ENCODE results near the gene STAT5A.

STAT5A gene

DNA sequence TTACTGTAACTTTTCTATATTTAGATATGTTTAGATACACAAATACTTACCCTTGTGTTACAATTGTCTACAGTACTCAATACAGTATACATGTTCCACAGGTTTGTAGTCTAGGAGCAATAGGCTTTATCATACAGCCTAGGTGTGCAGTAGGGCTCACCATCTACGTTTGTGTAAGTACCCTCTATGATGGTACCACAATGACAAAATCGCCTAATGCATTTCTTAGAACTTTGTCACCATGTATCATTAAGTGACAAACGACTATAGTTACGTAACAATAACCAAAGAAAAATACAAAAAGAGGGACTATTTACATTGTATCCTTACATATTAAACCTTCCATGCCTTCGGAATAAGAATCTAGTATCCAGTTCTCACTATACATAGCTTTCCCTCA is 20.1 kb upstream of the STAT5A start:
- DNase-seq (ENCODE audit: low spot score), result peak; percentile 28

- no peak for DNase-seq (ENCODE audit: low spot score)
These were observed 18.1 kb upstream of the STAT5A start for GRCh38 chr17:42270170-42270535.

DNA sequence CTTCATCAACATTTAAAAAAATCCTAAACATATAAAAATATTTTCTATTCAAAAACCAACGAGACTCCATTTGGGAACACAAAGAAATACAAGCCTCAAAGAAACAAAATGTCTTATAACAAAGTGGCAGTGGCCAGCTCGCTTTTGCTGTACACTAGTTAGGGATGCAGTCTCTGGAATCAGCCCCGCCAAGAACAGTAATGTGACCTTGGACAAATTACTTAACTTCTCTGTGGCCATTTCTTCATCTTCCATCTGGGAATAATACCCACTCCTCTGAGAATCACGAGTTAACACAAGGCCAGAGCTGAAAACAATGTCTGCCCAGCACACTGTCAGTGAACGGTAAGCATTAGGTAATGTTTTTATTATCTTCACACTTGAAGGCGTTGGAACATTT is 17.7 kb upstream of the STAT5A start:
- no peak for DNase-seq (ENCODE audit: low spot score)

- DNase-seq (ENCODE audit: low spot score), result no peak
These were observed 17.1 kb upstream of the STAT5A start for GRCh38 chr17:42271006-42271778.

GRCh38 chr17:42271779-42272035 is 16.6 kb upstream of the STAT5A start:
- no peak for DNase-seq (ENCODE audit: low spot score)

DNA sequence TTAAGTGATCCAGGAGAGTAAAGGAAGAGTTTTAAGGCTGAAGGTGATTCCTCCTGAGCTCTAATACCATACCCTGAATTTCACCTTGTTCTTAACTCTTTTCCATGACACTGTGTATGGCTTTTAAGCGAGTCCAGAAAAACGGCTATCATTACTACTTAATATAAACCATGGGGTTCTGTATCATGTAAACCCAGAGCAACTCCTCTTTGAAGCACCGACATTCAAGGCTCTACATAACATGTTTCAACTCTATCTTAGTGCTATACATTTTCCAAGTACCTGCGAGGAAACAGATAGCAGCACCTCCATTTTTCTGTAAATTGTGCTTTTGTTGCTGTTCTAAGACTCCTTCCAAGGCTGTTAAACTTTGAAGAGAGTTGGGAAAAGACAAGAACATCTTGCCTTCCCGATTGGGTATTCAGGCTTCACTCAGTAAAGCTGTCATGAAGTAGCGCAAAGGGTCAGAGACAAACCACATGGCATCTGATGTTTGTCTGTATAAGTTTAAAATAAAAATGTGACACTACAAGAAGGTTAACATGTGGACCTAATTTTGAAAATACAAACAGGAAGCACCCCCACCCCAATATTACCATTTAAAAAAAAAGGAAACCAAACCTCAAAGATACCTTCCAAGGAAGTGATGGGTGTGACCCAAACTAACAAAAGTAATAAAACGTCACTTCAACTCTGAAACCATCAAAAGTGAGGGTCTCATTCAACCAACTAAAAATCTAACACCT is 16.0 kb upstream of the STAT5A start:
- no peak for DNase-seq (ENCODE audit: low spot score)

DNA sequence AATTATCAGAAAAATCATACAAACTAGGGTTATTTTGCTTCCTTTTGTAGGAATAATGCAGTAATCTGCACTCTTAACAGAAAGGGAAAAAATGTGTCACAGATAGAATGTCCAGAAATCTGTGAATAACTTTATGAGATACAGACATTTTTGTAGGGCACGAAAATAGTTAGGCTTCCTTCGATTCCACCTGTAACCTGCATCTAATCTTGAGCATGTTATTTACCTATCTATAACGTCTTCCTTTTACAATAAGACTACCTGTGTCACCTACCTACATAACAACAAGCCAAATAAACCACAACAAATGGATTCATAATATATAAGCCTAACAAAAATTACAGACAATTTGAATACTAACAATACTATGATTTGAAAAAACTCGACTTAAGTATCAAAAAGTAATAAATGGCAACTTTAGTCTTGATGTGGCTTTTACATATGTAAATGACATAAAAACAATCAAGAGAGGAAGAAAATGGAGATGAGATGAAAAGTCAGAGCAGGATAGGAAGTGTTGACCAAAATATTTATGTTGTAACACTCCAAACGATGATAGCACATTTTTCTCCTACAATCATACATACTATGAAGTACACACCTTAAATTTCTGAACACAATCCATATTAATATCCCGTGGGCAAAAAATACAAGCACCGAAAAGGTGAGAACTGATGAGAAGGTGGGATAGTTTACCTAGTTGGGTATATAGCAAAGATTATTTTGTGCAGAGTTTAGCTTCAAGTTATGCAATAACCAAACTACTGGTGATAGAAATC is 14.6 kb upstream of the STAT5A start:
- DNase-seq (ENCODE audit: low spot score), result no peak

DNA sequence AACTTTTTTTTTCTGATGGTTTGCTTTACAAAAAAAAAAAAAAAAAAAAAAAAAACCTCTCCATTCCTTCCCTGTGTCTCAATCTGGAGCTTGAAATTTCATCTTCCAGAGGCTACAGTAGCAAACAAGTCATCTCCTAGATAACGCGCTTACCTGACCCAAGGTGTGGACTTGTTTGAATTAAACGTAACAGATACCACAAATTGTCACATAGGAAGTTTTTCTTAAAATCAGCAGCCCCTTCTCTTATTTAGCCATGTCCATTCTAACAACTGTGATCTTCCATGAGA is 14.1 kb upstream of the STAT5A start:
- no peak for DNase-seq (ENCODE audit: low spot score)

- no peak for DNase-seq (ENCODE audit: low spot score)
These were observed 13.3 kb upstream of the STAT5A start for GRCh38 chr17:42274812-42275526.

GRCh38 chr17:42275527-42276358 is 12.6 kb upstream of the STAT5A start:
- peak; percentile 51 for DNase-seq (ENCODE audit: low spot score)

- DNase-seq (ENCODE audit: low spot score), result peak; percentile 78
These were observed 12.0 kb upstream of the STAT5A start, which contains the start of gene STAT5B for GRCh38 chr17:42276359-42276608. TSS of gene STAT5B (minus strand) at chr17:42276391. CDS start at chr17:42232127, 44,264 bp downstream.

- DNase-seq (ENCODE audit: low spot score), result peak; percentile 21
These were observed 11.5 kb upstream of the STAT5A start for GRCh38 chr17:42276609-42277341.

- DNase-seq (ENCODE audit: low spot score), result no peak
These were observed 11.0 kb upstream of the STAT5A start for GRCh38 chr17:42277342-42277712.

- DNase-seq (ENCODE audit: low spot score), result no peak
These were observed 8.3 kb upstream of the STAT5A start for GRCh38 chr17:42279776-42280630.

- no peak for DNase-seq (ENCODE audit: low spot score)
These were observed 6.7 kb upstream of the STAT5A start for GRCh38 chr17:42281571-42282096.

GRCh38 chr17:42282478-42283080 is 5.7 kb upstream of the STAT5A start:
- no peak for DNase-seq (ENCODE audit: low spot score)

- no peak for DNase-seq (ENCODE audit: low spot score)
These were observed 4.9 kb upstream of the STAT5A start for GRCh38 chr17:42283241-42284023.

GRCh38 chr17:42284024-42284369 is 4.3 kb upstream of the STAT5A start:
- DNase-seq (ENCODE audit: low spot score), result no peak

DNA sequence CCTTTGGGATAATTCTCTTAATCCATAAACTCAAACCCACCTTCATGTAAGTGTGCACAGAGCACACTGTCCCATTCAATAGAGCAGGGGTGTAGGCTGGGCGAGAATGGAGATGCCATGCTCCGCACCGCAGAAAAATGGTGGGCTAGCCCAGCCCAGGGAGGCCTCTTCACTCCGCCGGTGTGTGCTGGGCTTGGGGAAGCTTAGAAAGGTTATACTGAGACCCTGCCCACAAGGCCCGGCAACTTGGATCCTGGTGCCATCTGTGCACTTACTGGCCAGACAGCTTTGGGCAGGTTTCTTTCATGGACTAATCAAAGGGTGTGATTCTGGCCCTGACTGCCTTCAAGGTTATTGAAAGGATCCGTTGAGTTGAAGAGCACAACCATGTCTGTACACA is 3.7 kb upstream of the STAT5A start:
- DNase-seq (ENCODE audit: low spot score), result no peak
